SK-N-SH (cell line): ENCODE measurements around the gene PTN. TPM values are rescaled to one million over a fixed set of nuclear protein-coding genes. Genes with fewer than 3 reads are reported as not detected.

ENCODE experiments used
- CTCF ChIA-PET: fragments of 300-600, 350-600 bp; formaldehyde crosslinking; extraction: SDS; loops from one replicate; lab custom pipeline; 2021; lab: Yijun Ruan, JAX
- POLR2A ChIA-PET: fragments of 350-600 bp; sonication (Branson Sonifier 250); formaldehyde crosslinking; extraction: SDS; loops from one replicate; lab custom pipeline; 2020; ENCODE audit warnings: antibody characterized with exemption, inconsistent platforms; lab: Yijun Ruan, JAX
- DNase-seq: peaks from one replicate; pipeline ENCODE4 v3.0.0; 2012
- H2AFZ ChIP-seq: fragments of 200-600 bp; sonication (generic); 2 replicates; pipeline ENCODE4 v1.8.1; 2016; ENCODE audit warnings: antibody characterized with exemption, mild to moderate bottlenecking, low read depth
- H3F3A ChIP-seq: fragments of 200-600 bp; sonication (generic); replicated peaks from 2 replicates; pipeline ENCODE3; 2016; ENCODE audit warnings: antibody characterized with exemption, mild to moderate bottlenecking; ENCODE audit not compliant: insufficient read depth
- H3K27ac ChIP-seq, 2 experiments: fragments of 200-500 bp in 1 of 2; fragments of 200-600 bp in 1 of 2; sonication (Bioruptor generic) in 1 of 2; sonication (generic), shearing (Covaris generic) in 1 of 2; 2 replicates each; pipeline versions ENCODE4 v1.5.1 to v1.6.1; 2014 to 2016; ENCODE audit warnings: low read depth in 2 of 2, inconsistent platforms in 1 of 2, low read length in 1 of 2, mild to moderate bottlenecking in 1 of 2, mixed read lengths in 1 of 2
- H3K27me3 ChIP-seq: fragments of 200-600 bp; sonication (generic), shearing (Covaris generic); 2 replicates; pipeline ENCODE4 v1.6.1; 2016; ENCODE audit warnings: mixed run types; ENCODE audit not compliant: insufficient read depth
- H3K36me3 ChIP-seq, 2 experiments: fragments of 200-500 bp in 1 of 2; fragments of 200-600 bp in 1 of 2; sonication (Bioruptor generic) in 1 of 2; sonication (generic) in 1 of 2; replicated peaks in 1 of 2; 2 replicates each; pipeline versions ENCODE3 to v1.5.1; 2014 to 2016; ENCODE audit warnings: low read length in 1 of 2, mild to moderate bottlenecking in 1 of 2; ENCODE audit not compliant: insufficient read depth in 2 of 2, control insufficient read depth in 1 of 2
- H3K4me1 ChIP-seq, 2 experiments: fragments of 200-500 bp in 1 of 2; fragments of 200-600 bp in 1 of 2; sonication (Bioruptor generic) in 1 of 2; sonication (generic), shearing (Covaris generic) in 1 of 2; 2 replicates each; pipeline versions ENCODE4 v1.5.1 to v1.6.1; 2014 to 2016; ENCODE audit warnings: low read depth in 1 of 2, low read length in 1 of 2, mixed run types in 1 of 2; ENCODE audit not compliant: insufficient read depth in 2 of 2, control insufficient read depth in 1 of 2
- H3K4me2 ChIP-seq: fragments of 200-600 bp; sonication (generic), shearing (Covaris generic); 2 replicates; pipeline ENCODE4 v1.6.1; 2017; ENCODE audit warnings: mixed run types
- H3K4me3 ChIP-seq, 2 experiments: fragments of 200-500 bp in 1 of 2; fragments of 200-600 bp in 1 of 2; sonication (Bioruptor generic) in 1 of 2; sonication (generic), shearing (Covaris generic) in 1 of 2; 2 replicates each; pipeline versions ENCODE4 v1.5.1 to v1.8.1; 2014 to 2016; ENCODE audit warnings: low read depth in 2 of 2, inconsistent platforms in 1 of 2, low read length in 1 of 2, mild to moderate bottlenecking in 1 of 2, mixed read lengths in 1 of 2, moderate library complexity in 1 of 2
- H3K79me2 ChIP-seq: fragments of 200-600 bp; sonication (generic); 2 replicates; pipeline ENCODE4 v1.8.1; 2017; ENCODE audit warnings: mild to moderate bottlenecking; ENCODE audit not compliant: insufficient read depth
- H3K9ac ChIP-seq: fragments of 200-600 bp; sonication (generic); 2 replicates; pipeline ENCODE4 v1.6.1; 2017; ENCODE audit warnings: mixed run types
- H3K9me2 ChIP-seq: fragments of 200-600 bp; sonication (generic); 2 replicates; pipeline ENCODE4 v1.6.1; 2017; ENCODE audit warnings: mixed run types
- H3K9me3 ChIP-seq: fragments of 200-600 bp; sonication (generic); 2 replicates; pipeline ENCODE4 v1.6.1; 2017; ENCODE audit warnings: mixed run types, mild to moderate bottlenecking, moderate library complexity
- H4K20me1 ChIP-seq: fragments of 200-600 bp; sonication (generic); 2 replicates; pipeline ENCODE4 v1.6.1; 2017; ENCODE audit warnings: mild to moderate bottlenecking, mixed run types; ENCODE audit not compliant: insufficient read depth
- ELF1 ChIP-seq: IDR thresholded peaks from 2 replicates; pipeline ENCODE4 v1.4.0; 2012
- EZH2phosphoT487 ChIP-seq: fragments of 200-600 bp; sonication (generic); IDR thresholded peaks from 2 replicates; pipeline ENCODE4 v1.6.1; 2017; ENCODE audit warnings: low read depth, mixed run types, mild to moderate bottlenecking, antibody characterized with exemption, moderate library complexity, borderline replicate concordance
- FOSL2 ChIP-seq: IDR thresholded peaks from 2 replicates; pipeline ENCODE4 v1.4.0; 2012; ENCODE audit warnings: low read depth, mild to moderate bottlenecking, moderate library complexity, borderline replicate concordance
- GABPA ChIP-seq: IDR thresholded peaks from 2 replicates; pipeline ENCODE4 v1.4.0; 2012; ENCODE audit warnings: low read depth, mild to moderate bottlenecking
- GATA2 ChIP-seq: sonication (generic); formaldehyde crosslinking; IDR thresholded peaks from 2 replicates; pipeline ENCODE4 v1.5.0; 2020; ENCODE audit warnings: mild to moderate bottlenecking, missing genetic modification reagents
- JUND ChIP-seq: IDR thresholded peaks from 2 replicates; pipeline ENCODE4 v1.4.0; 2012
- NFIC ChIP-seq: IDR thresholded peaks from 2 replicates; pipeline ENCODE4 v1.4.0; 2012; ENCODE audit warnings: borderline replicate concordance
- NRF1 ChIP-seq: IDR thresholded peaks from 2 replicates; pipeline ENCODE4 v1.6.1; 2012; ENCODE audit warnings: low read depth, mild to moderate bottlenecking, low read length
- POLR2AphosphoS5 ChIP-seq: IDR thresholded peaks from 2 replicates; pipeline ENCODE4 v1.6.1; 2012; ENCODE audit warnings: low read depth, low read length
- RFX5 ChIP-seq: IDR thresholded peaks from 2 replicates; pipeline ENCODE4 v1.6.1; 2012; ENCODE audit warnings: mild to moderate bottlenecking, improper control_type of control experiment, low read length
- RXRA ChIP-seq: IDR thresholded peaks from 2 replicates; pipeline ENCODE4 v1.4.0; 2012; ENCODE audit warnings: low read depth, mild to moderate bottlenecking, borderline replicate concordance
- SIN3A ChIP-seq: IDR thresholded peaks from 2 replicates; pipeline ENCODE4 v1.6.1; 2012; ENCODE audit warnings: low read depth, mild to moderate bottlenecking, low read length, moderate library complexity, borderline replicate concordance
- TAF1 ChIP-seq: IDR thresholded peaks from 2 replicates; pipeline ENCODE4 v1.6.1; 2012; ENCODE audit warnings: low read depth, mild to moderate bottlenecking, low read length, moderate library complexity, borderline replicate concordance
- YY1 ChIP-seq: IDR thresholded peaks from 2 replicates; pipeline ENCODE4 v1.4.0; 2012; ENCODE audit warnings: low read depth, mild to moderate bottlenecking
- WGBS: methylation state at CpG from one replicate; pipeline ENCODE4 v1.1.6; 2017; ENCODE audit warnings: low lambda C conversion rate; 5-methylcytosine and 5-hydroxymethylcytosine counted together
- polyA plus RNA-seq, 3 experiments: library from polyadenylated mRNA; depleted of rRNA; stranded (reverse); fragments of >200 nt; gene quantifications; 2 replicates each; pipeline ENCODE4 v1.2.3, GENCODE V29; 2012
- TF ChIP-seq, protein P1 (sequence below): IDR thresholded peaks from 2 replicates; pipeline ENCODE4 v1.4.0; 2012; ENCODE audit warnings: low read depth
- TF ChIP-seq, protein P2 (sequence below): fragments of 150-350 bp; IDR thresholded peaks from 2 replicates; pipeline ENCODE4 v1.6.1; 2017; ENCODE audit warnings: antibody characterized with exemption, low read length, low read depth, borderline replicate concordance
- TF ChIP-seq, protein P3 (sequence below): IDR thresholded peaks from 2 replicates; pipeline ENCODE4 v1.6.1; 2012; ENCODE audit warnings: mild to moderate bottlenecking, low read depth, low read length, moderate library complexity
- TF ChIP-seq, protein P4 (sequence below): IDR thresholded peaks from 2 replicates; pipeline ENCODE4; 2012
- TF ChIP-seq, protein P5 (sequence below): IDR thresholded peaks from 2 replicates; pipeline ENCODE4 v1.4.0; 2012; ENCODE audit warnings: low read depth, borderline replicate concordance

PTN gene
- polyA plus RNA-seq, 1 of the 3 experiments (the other 2 are of a cell fraction) = 23.7 TPM

DNA sequence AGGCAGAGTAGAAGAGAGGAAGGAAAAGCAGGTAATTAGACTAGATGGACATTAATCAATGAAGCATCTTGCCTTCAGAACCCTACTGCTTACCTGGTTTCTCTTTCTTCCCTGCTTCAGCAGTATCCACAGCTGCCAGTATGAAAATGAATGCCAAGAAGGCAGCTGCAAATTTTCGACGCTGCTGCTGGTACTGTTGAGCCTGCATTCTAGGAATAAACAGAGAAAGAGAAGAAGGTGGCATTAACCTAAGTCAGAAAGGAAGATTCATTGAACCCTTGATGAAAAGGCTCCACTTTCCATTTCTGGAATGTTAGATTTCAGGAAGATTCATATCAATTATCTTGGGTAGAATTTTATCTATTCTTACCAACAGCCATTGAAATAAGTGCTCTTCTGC lies 88.8 kb downstream of the PTN start:
- CTCF ChIA-PET = no interaction called here
- no peaks in the 10 kb centered on the region for H3K4me1 ChIP-seq

More for the DNA sequence above, 88.8 kb downstream of the PTN start:
- 92% methylated on average over 2 of the region's 2 CpGs for WGBS
- H3K9me3 ChIP-seq = no peaks in the 10 kb centered on the region
- TF ChIP-seq GATA2 (CRISPR knock-in tag) = no peak
- TF ChIP-seq TAF1 = no peak
- TF ChIP-seq EZH2phosphoT487 = no peak
- no peak for TF ChIP-seq YY1
- TF ChIP-seq, protein P1, sequence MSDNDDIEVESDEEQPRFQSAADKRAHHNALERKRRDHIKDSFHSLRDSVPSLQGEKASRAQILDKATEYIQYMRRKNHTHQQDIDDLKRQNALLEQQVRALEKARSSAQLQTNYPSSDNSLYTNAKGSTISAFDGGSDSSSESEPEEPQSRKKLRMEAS = no peak
- TF ChIP-seq NRF1 = no peak
- no peak for TF ChIP-seq RFX5
- TF ChIP-seq, protein P2, sequence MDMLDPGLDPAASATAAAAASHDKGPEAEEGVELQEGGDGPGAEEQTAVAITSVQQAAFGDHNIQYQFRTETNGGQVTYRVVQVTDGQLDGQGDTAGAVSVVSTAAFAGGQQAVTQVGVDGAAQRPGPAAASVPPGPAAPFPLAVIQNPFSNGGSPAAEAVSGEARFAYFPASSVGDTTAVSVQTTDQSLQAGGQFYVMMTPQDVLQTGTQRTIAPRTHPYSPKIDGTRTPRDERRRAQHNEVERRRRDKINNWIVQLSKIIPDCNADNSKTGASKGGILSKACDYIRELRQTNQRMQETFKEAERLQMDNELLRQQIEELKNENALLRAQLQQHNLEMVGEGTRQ = no peak
- TF ChIP-seq, protein P3, sequence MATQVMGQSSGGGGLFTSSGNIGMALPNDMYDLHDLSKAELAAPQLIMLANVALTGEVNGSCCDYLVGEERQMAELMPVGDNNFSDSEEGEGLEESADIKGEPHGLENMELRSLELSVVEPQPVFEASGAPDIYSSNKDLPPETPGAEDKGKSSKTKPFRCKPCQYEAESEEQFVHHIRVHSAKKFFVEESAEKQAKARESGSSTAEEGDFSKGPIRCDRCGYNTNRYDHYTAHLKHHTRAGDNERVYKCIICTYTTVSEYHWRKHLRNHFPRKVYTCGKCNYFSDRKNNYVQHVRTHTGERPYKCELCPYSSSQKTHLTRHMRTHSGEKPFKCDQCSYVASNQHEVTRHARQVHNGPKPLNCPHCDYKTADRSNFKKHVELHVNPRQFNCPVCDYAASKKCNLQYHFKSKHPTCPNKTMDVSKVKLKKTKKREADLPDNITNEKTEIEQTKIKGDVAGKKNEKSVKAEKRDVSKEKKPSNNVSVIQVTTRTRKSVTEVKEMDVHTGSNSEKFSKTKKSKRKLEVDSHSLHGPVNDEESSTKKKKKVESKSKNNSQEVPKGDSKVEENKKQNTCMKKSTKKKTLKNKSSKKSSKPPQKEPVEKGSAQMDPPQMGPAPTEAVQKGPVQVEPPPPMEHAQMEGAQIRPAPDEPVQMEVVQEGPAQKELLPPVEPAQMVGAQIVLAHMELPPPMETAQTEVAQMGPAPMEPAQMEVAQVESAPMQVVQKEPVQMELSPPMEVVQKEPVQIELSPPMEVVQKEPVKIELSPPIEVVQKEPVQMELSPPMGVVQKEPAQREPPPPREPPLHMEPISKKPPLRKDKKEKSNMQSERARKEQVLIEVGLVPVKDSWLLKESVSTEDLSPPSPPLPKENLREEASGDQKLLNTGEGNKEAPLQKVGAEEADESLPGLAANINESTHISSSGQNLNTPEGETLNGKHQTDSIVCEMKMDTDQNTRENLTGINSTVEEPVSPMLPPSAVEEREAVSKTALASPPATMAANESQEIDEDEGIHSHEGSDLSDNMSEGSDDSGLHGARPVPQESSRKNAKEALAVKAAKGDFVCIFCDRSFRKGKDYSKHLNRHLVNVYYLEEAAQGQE = no peak
- TF ChIP-seq ELF1 = no peak
- TF ChIP-seq, protein P4, sequence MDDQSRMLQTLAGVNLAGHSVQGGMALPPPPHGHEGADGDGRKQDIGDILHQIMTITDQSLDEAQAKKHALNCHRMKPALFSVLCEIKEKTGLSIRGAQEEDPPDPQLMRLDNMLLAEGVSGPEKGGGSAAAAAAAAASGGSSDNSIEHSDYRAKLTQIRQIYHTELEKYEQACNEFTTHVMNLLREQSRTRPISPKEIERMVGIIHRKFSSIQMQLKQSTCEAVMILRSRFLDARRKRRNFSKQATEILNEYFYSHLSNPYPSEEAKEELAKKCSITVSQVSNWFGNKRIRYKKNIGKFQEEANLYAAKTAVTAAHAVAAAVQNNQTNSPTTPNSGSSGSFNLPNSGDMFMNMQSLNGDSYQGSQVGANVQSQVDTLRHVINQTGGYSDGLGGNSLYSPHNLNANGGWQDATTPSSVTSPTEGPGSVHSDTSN = no peak
- no peak for TF ChIP-seq POLR2AphosphoS5
- TF ChIP-seq, protein P5, sequence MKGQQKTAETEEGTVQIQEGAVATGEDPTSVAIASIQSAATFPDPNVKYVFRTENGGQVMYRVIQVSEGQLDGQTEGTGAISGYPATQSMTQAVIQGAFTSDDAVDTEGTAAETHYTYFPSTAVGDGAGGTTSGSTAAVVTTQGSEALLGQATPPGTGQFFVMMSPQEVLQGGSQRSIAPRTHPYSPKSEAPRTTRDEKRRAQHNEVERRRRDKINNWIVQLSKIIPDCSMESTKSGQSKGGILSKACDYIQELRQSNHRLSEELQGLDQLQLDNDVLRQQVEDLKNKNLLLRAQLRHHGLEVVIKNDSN = no peak
- no peak for TF ChIP-seq GABPA
- no peak for TF ChIP-seq NFIC
- no peak for TF ChIP-seq FOSL2
- no peak for TF ChIP-seq RXRA
- TF ChIP-seq SIN3A = no peak
- TF ChIP-seq JUND = no peak
- TF ChIP-seq, all 33 proteins: peak for 0
- H3F3A ChIP-seq = no peaks in the 10 kb centered on the region
- no peak overlapping the region for H2AFZ ChIP-seq
- H3K36me3 ChIP-seq = no peaks in the 10 kb centered on the region
- no peak overlapping the region for H3K4me3 ChIP-seq
- no peak overlapping the region for H3K27ac ChIP-seq
- no peaks in the 10 kb centered on the region for H4K20me1 ChIP-seq
- POLR2A ChIA-PET = no interaction called here
- no peaks in the 10 kb centered on the region for H3K79me2 ChIP-seq
- H3K9ac ChIP-seq = no peak overlapping the region
- no peaks in the 10 kb centered on the region for H3K9me2 ChIP-seq
- H3K27me3 ChIP-seq = no peaks in the 10 kb centered on the region
- no peak for DNase-seq
- no peak overlapping the region for H3K4me2 ChIP-seq
